Suprapubic skin (tissue), 4 donors: ENCODE measurements around the gene ANKRD24. TPM values are rescaled to one million over a fixed set of nuclear protein-coding genes. Genes with fewer than 3 reads are reported as not detected.
A peak's percentile ranks its signal among the peaks of the same experiment; 100 is the strongest.

Experiments
- DNase-seq, 2 donors: peaks; one replicate each; pipeline ENCODE4 v3.0.0-alpha.2; 2019; ENCODE audit warnings: low spot score in 2 of 2
- H3K27ac ChIP-seq: fragments of 200-600 bp; sonication (generic); one replicate; pipeline ENCODE4 v1.5.1; 2019
- H3K27me3 ChIP-seq: fragments of 200-600 bp; sonication (generic); one replicate; pipeline ENCODE4 v1.5.1; 2019
- H3K36me3 ChIP-seq: fragments of 200-600 bp; sonication (generic); one replicate; pipeline ENCODE4 v1.5.1; 2019
- H3K4me1 ChIP-seq: fragments of 200-600 bp; sonication (generic); one replicate; pipeline ENCODE4 v1.5.1; 2019
- H3K4me3 ChIP-seq: fragments of 200-600 bp; sonication (generic); one replicate; pipeline ENCODE4 v1.5.1; 2019; ENCODE audit warnings: mild to moderate bottlenecking
- H3K9me3 ChIP-seq: fragments of 200-600 bp; sonication (generic); one replicate; pipeline ENCODE4 v1.5.1; 2019
- EP300 ChIP-seq: sonication (generic); formaldehyde crosslinking; IDR thresholded peaks from one replicate; pipeline ENCODE4 v1.6.1; 2017; ENCODE audit warnings: antibody characterized with exemption
- POLR2A ChIP-seq, 2 donors: fragments of 450-650 bp; IDR thresholded peaks; one replicate each; pipeline ENCODE4 v1.6.1; 2017; ENCODE audit warnings: antibody characterized with exemption in 2 of 2, mild to moderate bottlenecking in 2 of 2, moderate library complexity in 2 of 2
- POLR2AphosphoS5 ChIP-seq, 3 donors: sonication (generic); formaldehyde crosslinking; IDR thresholded peaks; one replicate each; pipeline ENCODE4 v1.6.1; 2017; ENCODE audit warnings: antibody characterized with exemption in 3 of 3
- WGBS: methylation state at CpG from one replicate; pipeline ENCODE4 v1.1.5; 2018; 5-methylcytosine and 5-hydroxymethylcytosine counted together
- total RNA-seq, 4 donors: library from RNA; depleted of rRNA; stranded (reverse); fragments of >200 nt; gene quantifications; one replicate each; pipeline ENCODE4 v1.1.0, GENCODE V29; 2016
- TF ChIP-seq, protein P1 (sequence below), 2 donors: fragments of 200-600 bp in 1 of 2; fragments of 450-650 bp in 1 of 2; sonication (generic) in 1 of 2; IDR thresholded peaks; one replicate each; pipeline ENCODE4 v1.5.1; 2016 to 2019; ENCODE audit warnings: antibody characterized with exemption in 2 of 2, mild to moderate bottlenecking in 1 of 2, moderate library complexity in 1 of 2

The ANKRD24 gene
- total RNA-seq, 4 donors from 2014 or later: 0.44 to 0.87 (median 0.54) TPM

DNA sequence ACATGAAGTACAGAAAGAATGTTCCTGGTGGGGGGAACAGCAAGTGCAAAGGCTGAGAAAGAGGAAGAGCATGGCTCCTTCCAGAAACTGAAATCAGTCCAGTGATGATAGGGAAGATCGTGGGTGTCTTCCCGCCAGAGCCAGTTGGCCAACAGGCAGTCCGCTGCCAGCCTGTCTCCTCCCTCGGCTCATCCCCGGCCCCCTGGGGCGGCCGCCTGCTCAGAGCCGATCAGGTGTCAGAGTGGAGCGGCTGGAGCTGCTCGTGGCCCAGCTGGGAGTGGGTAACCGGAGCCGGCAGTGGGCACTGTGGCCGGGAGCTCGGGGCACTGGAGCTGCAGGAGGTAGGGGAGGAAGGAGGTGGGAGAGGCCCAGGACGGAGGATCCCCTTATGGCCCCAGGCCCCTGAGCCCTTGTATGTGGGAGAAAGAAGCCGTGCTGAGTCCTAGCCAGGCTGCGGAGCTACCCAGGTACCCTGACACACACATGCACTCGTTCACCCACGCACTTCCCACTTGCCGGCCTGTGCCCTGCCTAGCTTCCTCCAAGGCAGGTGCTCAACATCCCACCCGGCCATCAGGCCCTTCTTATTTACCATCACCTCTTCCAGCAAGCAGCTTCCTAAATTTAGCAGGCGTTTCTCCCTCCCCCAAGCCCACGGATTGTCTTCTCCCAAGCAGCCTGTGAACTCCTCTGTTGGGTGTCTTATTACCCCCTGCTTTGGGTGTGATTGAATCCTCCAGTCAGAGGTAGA lies 1.7 kb downstream of the ANKRD24 start:
- Histone ChIP-seq H3K27me3 (peaks cover 3% of the 10 kb centered on the region), H3K4me3 (no peak overlapping the region), H3K36me3 (peaks cover 7% of the 10 kb centered on the region), H3K4me1 (peaks cover 25% of the 10 kb centered on the region), H3K27ac (no peak overlapping the region), H3K9me3 (no peaks in the 10 kb centered on the region)
- WGBS: 50% methylated on average over 11 of the region's 23 CpGs
- TF ChIP-seq, protein P1, sequence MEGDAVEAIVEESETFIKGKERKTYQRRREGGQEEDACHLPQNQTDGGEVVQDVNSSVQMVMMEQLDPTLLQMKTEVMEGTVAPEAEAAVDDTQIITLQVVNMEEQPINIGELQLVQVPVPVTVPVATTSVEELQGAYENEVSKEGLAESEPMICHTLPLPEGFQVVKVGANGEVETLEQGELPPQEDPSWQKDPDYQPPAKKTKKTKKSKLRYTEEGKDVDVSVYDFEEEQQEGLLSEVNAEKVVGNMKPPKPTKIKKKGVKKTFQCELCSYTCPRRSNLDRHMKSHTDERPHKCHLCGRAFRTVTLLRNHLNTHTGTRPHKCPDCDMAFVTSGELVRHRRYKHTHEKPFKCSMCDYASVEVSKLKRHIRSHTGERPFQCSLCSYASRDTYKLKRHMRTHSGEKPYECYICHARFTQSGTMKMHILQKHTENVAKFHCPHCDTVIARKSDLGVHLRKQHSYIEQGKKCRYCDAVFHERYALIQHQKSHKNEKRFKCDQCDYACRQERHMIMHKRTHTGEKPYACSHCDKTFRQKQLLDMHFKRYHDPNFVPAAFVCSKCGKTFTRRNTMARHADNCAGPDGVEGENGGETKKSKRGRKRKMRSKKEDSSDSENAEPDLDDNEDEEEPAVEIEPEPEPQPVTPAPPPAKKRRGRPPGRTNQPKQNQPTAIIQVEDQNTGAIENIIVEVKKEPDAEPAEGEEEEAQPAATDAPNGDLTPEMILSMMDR (IDR thresholded peaks at IDR 0.05): no peak
- TF ChIP-seq POLR2A (IDR thresholded peaks at IDR 0.05) (no peak), EP300 (no peak)
- no peak for DNase-seq

DNA sequence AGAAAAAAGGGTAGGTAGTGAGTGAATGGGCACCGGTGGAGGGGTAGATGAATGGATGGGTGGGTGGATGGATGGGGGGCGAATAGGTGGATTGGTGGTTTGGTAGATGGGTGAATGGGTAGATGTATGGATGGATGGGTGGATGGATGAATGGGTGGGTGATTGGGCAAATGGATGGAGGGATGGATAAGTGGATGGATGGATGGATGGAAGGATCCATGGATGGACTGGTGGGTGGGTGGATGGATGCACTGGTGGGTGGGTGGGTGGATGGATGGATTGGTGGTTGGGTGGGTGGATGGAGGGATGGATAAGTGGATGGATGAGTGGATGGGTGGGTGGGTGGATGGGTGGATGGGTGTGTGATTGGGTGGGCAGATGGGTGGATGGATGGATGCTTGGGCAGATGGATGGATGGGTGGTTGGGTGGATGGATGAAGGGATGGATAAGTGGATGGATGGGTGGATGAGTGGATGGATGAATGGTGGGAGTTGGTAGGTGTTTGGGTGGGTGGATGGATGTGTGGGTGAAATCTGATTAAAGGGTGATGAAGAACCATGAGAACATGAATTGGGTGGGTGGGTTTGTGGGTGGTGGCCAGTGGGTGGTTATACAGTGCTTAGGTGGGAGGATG lies 2.3 kb downstream of the ANKRD24 start:
- no peak for DNase-seq
- no peak overlapping the region for H3K27ac ChIP-seq
- H3K4me1 ChIP-seq: peaks cover 25% of the 10 kb centered on the region
- no peaks in the 10 kb centered on the region for H3K9me3 ChIP-seq
- WGBS: 94% methylated on average over 2 of the region's 2 CpGs
- peaks cover 3% of the 10 kb centered on the region for H3K27me3 ChIP-seq
- peaks cover 6% of the 10 kb centered on the region for H3K36me3 ChIP-seq
- H3K4me3 ChIP-seq: no peak overlapping the region
- no peak for TF ChIP-seq EP300
- TF ChIP-seq POLR2A (IDR thresholded peaks at IDR 0.05): no peak
- TF ChIP-seq, protein P1 (IDR thresholded peaks at IDR 0.05): no peak
- no peak for TF ChIP-seq POLR2AphosphoS5 (IDR thresholded peaks at IDR 0.05)

DNA sequence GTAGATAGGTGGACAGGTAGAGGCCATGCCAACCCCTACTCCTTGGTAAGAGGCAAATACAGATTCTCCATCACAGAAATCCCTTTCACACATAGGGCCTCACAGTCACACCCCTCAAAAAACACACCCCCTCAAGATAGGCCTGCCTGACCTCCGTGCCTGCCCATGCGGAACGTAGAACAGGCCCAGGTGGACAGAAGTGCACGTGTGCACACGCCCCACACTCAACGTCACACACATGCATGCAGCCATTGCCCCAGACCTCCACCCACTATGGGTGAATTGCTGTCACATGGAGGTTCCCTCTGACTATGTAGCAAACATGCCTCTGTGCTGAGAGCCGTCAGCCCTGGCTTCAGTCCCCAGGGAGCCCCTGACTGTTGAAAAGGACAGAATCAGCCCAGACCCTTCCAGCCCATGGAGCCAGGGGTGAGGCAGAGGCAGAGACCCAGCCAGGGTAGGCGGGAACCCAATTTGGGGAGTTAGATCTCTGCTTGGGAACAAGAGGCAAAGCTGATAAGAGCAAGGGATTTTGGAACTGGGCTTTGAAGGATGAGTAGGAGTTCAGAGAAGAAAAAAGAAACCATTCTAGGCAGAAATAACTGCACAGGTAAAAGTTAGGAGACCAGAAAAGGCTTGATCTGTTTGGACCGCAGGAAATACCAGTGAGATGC lies 3.1 kb downstream of the ANKRD24 start:
- H3K4me1 ChIP-seq: peaks cover 23% of the 10 kb centered on the region

DNA sequence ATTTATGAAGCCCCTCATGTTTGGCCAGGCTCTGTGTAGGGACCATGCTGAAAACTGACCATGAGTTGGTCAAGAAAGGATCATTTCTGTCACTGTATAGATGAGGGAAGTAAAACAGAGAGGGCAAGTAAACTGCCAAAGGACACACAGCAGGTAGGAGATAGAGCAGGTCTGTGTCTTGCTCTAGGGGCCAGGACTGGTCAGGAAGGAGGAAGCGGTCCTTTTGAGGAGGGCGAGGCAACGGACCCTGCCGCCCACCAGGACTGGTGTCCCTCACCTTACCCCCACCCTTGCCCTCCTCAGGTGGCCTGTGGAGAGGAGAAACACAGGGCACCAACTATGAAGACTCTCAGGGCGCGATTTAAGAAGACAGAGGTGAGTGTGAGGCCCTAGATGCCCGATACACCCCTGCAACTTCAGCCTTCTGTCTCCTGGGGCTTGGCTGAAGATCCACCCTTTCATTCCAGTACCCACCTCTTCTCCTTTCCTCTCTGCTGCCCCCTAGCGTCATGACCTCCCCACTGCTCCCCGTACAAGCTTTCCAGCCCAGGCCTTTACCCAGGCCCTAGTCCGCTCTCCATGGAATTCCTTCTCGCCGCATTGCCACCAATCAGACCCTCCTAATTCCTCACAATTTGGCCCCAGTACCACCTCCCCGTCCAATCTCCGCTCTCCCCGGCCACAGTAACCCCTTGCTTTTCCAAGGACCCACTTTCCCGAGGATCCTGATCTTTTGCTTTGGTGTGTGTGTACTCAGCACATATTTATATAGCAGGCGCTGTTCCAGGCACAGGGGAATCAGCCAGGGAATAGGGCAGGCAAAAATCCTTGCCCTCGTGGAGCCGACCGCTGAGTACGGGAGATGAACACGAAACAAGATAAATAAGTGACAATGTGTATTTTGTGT lies 3.9 kb downstream of the ANKRD24 start:
- no peak overlapping the region for H3K27ac ChIP-seq
- 42% methylated on average over 22 of the region's 22 CpGs for WGBS
- no peak overlapping the region for H3K4me3 ChIP-seq
- DNase-seq: no peak
- no peaks in the 10 kb centered on the region for H3K36me3 ChIP-seq
- H3K9me3 ChIP-seq: no peaks in the 10 kb centered on the region
- no peak for TF ChIP-seq POLR2A (IDR thresholded peaks at IDR 0.05)
- TF ChIP-seq, protein P1 (IDR thresholded peaks at IDR 0.05): peak; percentile 7 to 60
- TF ChIP-seq EP300: no peak
- H3K27me3 ChIP-seq: peaks cover 3% of the 10 kb centered on the region
- H3K4me1 ChIP-seq: peaks cover 15% of the 10 kb centered on the region

More for the DNA sequence above, 3.1 kb downstream of the ANKRD24 start:
- Histone ChIP-seq H3K27me3 (peaks cover 3% of the 10 kb centered on the region), H3K36me3 (peaks cover 2% of the 10 kb centered on the region), H3K4me3 (no peak overlapping the region), H3K27ac (no peak overlapping the region), H3K9me3 (no peaks in the 10 kb centered on the region)
- DNase-seq: no peak
- TF ChIP-seq POLR2AphosphoS5 (IDR thresholded peaks at IDR 0.05) (no peak), POLR2A (IDR thresholded peaks at IDR 0.05) (no peak), EP300 (no peak)
- TF ChIP-seq, protein P1 (IDR thresholded peaks at IDR 0.05): no peak
- 56% methylated on average over 8 of the region's 9 CpGs for WGBS
